Glomerular endothelial cell (primary cell): Measurements from ENCODE around the gene PAXIP1. TPM values are rescaled to one million over a fixed set of nuclear protein-coding genes. Genes with fewer than 3 reads are reported as not detected.

Source experiments
- DNase-seq: peaks from one replicate; pipeline ENCODE4 v3.0.0-alpha.2; 2011; ENCODE audit warnings: low read depth, low spot score; ENCODE audit errors: extremely low read depth
- total RNA-seq: library from RNA; depleted of rRNA; stranded (reverse); fragments of >200 nt; gene quantifications from 2 replicates; pipeline ENCODE4 v1.2.3, GENCODE V29; 2015

Gene PAXIP1
- total RNA-seq, 1 donor from 2014 or later, result 9.1 TPM

DNA sequence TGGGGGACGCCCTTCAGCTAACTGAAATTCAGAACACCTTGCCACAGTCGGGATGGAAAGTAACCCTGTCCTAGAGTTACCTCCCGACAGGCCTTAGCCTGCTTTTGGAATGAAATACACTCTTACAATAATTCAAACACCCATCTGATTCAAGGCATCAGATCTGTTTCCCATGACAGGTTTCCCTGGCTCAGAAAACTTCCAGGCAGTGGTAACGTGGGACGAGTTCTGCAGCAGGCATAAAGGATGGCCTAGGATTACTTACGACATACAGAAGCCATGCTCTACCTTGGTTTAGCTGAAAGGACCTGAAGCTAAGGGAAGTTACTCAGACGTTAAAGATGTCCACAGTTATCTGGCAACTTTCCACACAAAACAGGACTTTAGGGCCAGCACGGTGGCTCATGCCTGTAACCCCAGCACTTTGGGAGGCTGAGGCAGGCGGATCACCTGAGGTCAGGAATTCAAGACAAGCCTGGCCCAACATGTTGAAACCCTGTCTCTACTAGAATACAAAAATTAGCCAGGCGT is 5.0 kb downstream of the PAXIP1 start:
- DNase-seq, result no peak

DNA sequence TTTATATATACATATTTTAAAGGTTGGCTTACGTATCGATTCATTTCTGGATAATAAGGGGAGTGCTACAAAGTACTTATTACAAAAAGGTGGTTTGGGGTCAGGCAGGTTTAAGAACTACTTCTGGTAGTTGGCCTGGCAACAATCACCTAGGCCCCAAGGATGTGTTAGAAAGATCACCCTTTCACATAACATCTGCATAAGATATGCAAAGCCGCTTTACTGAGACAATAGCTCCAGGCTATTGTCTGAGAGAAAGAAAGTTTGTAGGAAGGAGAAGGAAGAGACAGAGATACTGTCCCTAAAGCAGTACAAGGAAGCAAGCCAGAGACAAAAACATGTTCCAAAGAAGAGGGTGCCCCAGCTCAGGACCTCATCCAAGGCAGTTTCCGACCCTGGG is 6.2 kb downstream of the PAXIP1 start:
- DNase-seq, result no peak

DNA sequence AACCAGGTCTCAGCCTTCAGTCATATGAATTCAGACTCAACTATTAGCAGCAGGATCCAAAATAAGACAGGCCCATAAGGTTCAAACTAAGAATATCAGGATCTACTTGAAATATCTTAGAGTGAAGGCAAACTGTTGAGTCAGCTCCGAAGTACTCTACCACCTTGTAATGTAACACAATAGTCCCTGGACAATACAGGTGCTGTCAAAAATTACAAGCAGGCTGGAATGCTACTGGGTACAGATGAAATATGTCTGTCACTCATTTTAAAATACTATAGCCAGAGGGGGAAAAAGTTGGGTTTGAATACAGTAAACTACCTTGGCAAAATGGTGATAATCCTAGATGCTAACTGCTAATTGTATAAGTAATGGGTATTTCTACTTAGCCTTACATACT is 6.8 kb downstream of the PAXIP1 start:
- DNase-seq, result no peak

DNA sequence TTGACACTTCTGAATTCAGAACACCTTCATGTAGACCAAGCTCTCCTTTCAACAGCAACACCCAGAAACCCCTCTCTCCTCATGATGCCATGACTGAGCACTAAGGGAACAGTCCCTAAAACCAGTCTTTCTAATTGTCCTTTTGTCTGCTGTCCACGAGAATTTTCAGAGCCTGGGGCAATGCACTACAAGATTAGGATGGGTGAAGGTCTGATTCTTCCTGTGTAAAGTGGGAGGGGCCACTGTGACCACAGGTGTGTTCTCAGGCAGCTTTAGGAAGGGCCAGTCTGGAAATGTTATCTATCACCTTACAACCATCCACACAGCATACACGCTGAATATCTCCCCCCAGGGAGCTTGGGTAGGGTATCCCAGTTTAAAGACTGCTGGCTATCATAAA is 7.9 kb downstream of the PAXIP1 start:
- no peak for DNase-seq

DNA sequence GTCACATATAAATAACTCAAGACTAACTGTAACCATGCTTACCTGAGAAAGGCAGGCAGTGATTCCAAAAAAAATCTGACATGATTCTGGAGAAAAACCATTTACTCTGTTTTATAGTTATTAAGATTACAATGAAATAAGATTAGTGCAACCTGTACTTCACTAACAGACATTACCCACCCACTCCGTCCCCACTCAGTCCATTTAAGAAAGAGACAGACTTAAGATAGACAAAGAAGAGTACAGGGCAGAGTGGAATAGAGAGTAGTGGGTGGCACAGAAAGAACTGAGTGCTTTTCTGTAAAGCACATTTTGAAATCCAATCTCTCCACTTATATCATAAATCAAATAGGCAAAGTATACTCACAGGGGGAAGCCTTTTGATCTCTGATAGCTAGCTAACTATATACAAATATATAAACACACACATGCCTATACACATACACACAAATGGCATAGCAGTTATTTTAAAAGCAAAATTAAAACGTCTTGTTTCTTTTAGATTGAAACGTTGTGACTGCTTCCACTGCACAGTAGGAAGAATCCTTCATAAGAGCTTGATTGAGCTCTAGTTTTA is 11.9 kb downstream of the PAXIP1 start:
- DNase-seq, result no peak

DNA sequence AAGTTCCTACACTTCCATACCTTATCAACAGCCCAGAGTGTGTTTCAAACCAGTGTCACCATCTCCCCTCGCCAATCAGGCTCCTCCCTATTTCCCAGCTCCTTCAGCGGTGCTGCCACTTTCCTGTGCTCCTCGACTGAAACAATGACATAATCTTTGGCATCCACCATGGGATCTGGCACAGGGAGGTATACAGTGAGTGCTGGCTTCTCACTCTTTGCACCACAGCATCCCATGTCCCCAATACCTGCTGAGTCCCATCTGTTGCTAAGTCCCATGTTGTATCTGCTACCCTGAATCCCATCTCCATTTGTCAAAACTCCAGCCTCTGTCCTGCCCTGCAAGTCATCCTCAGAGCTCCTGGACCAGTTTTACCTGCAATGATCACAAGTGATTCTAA is 15.4 kb downstream of the PAXIP1 start:
- no peak for DNase-seq

DNA sequence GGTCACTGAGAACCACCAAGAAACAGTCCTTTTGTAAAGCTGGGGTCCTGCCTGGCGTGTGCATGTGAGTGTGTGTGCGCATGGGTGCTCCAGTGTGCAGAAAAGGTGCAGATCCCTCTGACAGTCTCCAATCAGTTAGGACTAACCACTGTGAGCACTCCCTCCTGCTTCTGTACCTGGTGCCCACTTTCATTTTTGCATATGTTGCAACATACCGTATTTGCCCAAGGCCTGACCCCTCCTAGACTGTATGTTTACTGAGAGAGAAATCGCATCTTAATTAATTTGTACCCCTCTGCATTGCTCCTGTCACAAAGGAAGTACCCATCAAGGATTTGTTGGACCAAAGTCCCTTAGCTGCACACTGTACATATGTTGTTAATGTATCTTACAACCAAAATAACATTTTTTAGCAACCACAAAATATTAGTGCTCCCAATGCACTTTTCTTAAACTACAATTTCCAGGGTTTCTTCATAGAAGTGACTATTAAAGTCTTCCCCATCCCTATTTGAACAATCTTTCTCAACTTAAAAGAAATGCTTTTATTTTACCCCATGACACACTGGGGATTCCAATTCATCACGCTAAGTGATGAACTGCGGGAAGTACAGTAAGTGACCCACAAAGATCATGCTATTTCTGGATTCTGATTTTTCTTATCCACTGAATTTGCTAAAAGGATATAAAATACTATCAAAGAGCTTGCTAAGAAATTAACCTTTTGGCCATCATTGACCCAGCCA is 16.6 kb downstream of the PAXIP1 start:
- no peak for DNase-seq

DNA sequence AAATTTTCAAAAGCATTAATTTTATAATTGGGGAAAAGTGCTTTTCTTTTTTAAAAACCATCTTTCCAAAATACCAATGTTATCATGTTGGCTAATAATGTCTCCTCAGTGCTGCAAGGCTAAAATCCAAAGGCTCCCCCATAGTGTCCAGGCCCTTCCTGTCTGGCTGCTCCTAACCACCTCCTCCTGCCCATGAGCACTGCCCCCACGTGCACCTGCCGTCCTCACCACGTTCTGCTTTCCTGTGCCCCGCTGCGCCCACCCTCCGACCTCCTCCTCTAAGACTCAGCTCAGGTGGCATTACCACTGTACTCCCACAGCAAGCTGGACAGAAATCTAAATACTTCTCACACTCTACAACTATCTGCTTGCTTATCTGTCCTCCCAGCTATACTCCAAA is 17.7 kb downstream of the PAXIP1 start:
- DNase-seq, result no peak

DNA sequence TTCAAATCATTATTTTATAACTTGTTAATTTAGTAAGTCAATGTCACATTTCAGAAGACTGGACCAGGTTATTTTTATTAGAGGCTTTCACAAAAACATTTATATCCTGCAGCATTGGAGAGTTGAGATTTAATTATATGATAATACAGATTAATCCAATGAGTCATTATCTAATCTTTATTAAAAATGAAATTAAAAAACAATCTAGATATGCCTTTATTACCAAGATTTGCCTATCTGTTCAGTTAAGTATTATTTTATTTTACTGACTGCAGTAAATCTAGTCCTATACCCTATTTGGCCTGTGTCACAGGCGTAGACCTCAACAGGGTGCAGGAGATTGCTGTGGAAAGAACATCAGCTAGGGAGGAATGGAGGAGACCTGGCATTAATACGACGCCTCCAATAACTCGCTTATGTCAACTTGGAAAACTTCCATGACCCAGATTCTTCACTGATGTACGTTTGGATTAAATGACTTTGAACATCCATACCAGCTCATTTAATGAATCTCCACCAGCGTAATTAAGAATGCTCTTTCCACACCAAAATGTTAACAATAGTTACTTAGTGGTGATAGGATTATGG is 18.2 kb downstream of the PAXIP1 start:
- DNase-seq, result no peak

DNA sequence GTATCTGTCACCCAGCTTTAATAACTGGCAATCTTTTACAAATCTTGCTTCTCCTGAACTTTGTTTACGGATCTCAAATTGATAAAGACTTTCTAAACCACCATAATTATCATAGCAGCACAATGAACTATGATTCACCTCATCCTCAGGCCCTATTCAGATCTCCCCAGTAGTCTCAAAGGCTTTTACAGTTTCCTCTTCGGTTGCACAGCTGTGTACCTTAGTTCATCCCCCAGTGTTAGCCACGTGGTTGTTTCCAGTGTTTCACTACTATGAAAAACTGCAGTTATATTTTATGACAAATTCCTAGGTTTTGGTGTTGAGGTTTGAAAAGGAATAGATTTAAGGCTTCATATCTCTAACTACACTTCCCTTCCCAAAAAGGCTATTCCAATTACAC is 24.9 kb downstream of the PAXIP1 start:
- no peak for DNase-seq

DNA sequence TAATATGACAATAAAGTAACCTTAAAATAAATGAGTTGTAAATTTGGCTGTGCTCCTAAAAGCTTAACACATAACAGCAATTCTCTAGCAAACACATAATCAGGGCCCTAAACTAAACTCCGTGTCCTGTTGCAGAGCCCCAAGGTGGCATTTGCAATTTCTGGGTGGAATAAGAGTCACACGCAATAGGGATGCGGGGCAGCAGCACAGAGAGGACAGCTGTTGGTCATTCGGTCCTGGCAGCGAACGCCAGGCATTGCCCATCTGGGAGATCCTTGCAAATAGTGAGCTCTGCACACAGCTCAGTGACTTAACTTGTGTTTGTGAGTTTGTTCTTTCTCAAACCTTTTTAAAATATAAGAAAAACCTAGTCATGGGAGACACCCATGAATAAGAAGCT is 25.7 kb downstream of the PAXIP1 start:
- DNase-seq, result no peak

DNA sequence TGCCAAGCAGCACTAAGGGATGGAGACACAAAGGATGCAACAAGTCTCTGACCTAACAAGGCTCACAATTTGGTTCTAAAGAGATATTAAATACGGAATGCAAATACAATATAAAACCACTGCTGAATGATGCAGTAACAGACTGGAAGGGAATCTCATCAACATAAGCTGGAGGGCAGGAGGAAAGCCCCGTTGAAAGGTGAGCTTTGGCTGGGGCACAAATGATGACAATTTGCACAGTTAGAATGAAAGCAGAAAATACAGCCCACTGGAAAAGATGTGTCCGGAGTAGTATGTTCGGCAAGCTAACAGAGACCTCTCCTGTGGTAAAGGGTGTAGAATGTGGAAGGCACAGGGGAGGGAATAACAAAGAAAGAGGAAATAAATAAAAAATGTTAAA is 26.1 kb downstream of the PAXIP1 start:
- no peak for DNase-seq

DNA sequence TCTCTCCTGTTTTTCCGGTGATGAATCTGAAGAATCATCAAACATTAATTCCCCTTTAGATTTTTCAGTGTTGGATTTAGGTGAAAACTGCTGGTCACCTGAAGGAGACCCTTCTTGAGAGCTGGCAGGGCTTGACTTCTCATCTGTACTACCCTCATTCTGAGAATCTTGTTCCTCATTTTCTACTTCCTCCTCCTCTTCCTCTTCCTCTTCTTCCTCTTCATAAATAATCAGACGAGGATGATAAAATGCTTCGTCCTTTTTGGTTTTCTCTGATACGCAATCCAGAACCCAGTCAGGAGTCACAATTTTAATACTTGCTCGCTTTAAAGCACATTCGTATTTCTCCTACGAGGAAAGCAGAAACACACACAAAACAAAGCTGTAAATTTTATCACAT is 26.9 kb downstream of the PAXIP1 start:
- no peak for DNase-seq

DNA sequence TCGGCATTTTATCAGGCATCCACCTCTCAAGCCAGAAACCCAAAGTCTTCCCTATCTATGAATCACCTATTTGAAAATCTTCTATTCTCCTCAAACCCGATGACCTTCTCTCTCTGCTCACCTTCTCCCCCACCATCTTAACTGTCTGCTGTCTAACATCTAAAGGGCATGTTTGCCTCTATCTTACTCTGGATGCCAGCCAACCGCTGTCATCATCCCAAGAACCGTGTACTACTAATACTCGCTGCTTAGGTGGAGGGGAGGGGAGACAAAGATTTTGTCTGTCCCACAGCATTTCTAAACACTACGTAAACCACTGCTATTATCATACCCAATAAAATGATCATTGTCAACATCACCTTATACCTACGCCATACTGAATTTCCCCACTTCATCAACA is 29.5 kb downstream of the PAXIP1 start:
- no peak for DNase-seq

DNA sequence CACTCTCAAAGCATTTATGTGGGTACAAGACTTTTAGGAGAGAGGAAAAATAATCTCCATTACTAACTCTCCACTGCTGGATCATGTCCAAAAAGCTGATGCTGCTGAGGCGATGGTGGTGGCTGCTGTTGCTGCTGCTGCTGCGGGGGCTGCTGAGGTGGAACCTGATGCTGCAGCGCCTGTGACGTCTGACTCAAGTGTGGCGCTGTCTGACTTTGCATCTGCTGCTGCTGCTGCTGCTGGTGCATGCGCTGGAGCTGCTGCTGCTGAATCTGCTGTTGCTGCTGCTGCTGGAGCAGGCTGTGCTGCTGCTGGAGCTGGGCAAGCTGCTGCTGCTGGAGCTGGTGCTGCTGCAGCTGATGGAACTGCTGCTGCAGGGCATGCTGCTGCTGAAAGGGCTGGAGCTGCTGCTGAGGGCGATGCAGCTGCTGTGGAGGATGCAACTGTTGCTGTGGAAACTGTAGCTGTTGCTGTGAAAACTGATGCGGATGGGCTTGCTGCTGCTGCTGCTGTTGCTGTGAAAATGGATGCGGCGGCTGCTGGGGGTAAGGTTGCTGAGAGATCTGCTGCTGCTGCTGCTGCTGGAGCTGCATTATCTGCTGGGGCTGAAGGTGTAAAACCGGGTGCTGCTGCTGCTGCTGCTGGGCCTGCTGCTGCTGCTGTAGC is 34.5 kb downstream of the PAXIP1 start:
- no peak for DNase-seq

DNA sequence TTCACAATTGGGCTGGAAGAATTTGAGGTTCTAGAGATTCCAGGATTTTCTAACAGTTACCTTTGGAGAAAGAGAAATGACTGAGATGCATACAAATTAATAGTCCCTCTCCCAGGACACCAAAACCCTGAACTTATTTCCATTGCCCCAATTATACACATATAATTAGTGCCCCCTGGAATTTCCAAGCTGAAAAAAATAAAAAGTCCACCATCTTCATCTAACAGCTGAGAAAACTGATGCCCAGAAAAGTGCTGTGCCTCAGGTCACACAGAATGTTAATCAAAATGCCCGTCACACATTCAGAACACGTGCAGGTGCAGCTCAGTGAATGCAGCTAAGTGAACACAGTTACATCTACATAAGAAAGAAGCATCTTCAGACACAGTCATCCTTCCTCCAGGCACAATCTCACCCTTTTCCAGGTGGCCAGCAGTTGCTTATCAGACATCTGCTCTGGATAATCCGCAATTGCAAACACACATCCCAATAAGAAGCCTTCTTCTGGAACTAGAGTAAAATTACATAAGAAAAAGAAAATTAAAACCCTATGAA is 35.4 kb downstream of the PAXIP1 start:
- DNase-seq, result no peak

DNA sequence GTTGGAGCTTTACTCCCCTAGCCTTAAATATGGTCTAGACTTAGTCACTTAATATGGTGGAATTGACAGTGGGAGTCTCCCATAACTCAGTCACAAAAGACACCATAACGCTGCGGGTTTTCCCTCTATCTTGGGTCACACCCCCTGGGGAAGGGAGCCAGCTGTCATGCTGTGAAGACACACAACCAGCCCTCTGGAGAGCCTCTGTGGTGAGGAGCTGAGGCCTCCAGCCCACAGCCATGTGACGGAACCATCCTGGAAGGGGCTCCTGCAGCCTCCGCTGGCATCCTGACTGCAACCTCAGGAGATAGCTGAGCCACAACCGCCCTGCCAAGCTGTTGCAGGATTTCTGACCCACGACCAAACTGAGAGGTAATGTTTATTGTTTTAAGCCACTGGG is 37.9 kb downstream of the PAXIP1 start:
- no peak for DNase-seq

DNA sequence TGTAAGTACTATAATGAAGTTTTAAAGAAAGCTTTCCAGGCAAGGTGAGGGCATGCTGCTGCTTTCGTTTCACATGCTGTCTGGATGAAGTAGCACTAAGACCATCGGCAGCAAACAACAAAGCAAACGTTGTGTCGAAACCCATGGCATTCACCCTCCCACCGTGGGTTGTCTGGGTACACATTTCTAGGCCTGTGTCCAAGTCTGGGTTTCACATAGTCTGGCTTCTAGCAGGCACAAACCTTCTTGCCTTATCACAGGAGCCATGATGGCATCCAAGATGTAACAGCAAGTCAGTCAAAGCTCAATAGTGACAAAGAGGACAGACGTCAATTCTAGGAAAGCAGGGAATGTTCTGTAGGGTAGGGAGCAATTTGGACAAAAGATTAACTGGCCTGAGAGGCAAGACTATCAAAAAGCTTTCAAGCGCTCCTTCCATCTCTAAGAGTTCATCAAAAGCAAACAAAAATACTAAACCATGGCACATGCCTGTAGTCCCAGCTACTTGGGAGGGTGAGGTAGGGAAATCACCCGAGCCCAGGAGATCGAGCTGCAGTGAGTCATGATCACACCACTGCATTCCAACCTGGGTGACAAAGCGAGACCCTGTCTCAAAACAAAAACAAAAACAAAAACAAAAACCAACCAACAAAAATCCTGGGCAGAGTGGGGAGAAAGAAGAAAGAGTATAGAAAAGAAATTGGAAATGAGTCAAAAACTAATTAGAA is 42.7 kb downstream of the PAXIP1 start:
- DNase-seq, result no peak

DNA sequence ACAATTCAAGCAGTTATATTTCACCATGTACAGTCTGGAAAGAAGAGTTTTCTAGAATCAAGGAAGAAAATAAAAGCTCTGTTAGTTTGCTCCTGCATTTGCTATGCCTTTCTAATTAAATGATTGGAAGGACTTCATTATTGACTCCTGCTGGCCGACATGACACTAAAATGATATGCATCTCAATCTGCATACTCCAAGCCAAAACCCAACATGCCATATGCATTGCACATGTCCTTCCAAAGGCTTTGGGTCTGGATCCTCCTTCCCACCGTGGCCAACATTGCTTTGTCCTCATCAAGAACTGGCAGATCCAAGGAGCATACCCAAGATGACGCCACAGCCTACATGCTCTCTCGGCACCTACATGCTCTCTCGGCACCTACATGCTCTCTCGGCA is 46.5 kb downstream of the PAXIP1 start:
- DNase-seq, result no peak

DNA sequence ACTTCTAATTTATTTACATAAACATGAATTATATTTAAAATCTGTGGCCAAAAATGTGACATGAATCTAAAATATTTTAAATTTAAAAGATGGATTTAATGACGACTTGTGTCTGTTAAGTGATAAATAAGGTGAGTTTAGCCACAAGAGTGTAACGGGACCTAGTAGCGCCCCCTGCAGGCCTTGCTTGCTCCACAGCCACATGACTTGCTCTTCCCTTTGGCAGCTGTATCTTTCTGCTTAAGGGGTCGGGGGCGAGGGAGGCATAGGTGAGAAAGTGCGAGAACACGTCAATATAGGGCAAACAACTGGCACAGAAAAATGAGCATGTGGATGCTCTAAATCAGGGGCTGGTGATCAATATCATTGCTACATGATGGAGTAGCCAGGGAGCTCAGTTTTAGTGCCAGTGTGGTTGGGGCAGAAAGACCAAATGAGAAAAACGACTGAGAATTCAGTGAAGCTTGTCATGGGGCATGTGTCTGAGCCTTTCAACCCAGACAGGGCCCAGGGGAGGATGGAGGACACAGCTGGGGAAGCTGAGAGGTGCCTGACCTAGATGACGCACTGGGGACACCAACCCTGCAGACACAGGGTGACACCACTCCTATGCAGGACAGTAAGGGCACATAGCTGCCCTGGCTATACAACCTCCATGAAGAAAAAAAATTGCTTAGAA is 49.8 kb downstream of the PAXIP1 start:
- peak; percentile 9 for DNase-seq
